WTC11 (cell line): Measurements from ENCODE around the gene TSLP. TPM values are rescaled to one million over a fixed set of nuclear protein-coding genes. Genes with fewer than 3 reads are reported as not detected.

Source experiments
- ATAC-seq: fragments of 200-7000 bp; cut with Tn5 transposase; 2 replicates; pipeline ENCODE4 v1.10.0; 2021; ENCODE audit warnings: mild to moderate bottlenecking, moderate library complexity
- CTCF ChIA-PET: fragments of 300-600 bp; sonication (Branson Sonifier 250); formaldehyde crosslinking; loops from one replicate; lab custom pipeline; 2021; ENCODE audit warnings: antibody characterized with exemption; lab: Charles Lee
- POLR2A ChIA-PET: fragments of 350-600 bp; sonication (Branson Sonifier 250); formaldehyde crosslinking; loops from one replicate; lab custom pipeline; 2021; ENCODE audit warnings: antibody characterized with exemption; lab: Charles Lee
- DNase-seq: peaks from one replicate; pipeline ENCODE4 v3.0.0; 2021; ENCODE audit warnings: low spot score
- H3K27ac Mint-ChIP-seq: 2 replicates; pipeline ENCODE4 v1.8.0; 2021; ENCODE audit warnings: mixed read lengths
- H3K27me3 Mint-ChIP-seq: 2 replicates; pipeline ENCODE4 v1.8.0; 2021; ENCODE audit warnings: low read depth, mild to moderate bottlenecking, moderate library complexity, mixed read lengths
- H3K36me3 Mint-ChIP-seq: 2 replicates; pipeline ENCODE4 v1.8.0; 2021; ENCODE audit warnings: mixed read lengths
- H3K4me1 Mint-ChIP-seq: 2 replicates; pipeline ENCODE4 v1.8.0; 2022; ENCODE audit warnings: mixed read lengths
- H3K4me3 Mint-ChIP-seq: 2 replicates; pipeline ENCODE4 v1.8.0; 2021; ENCODE audit warnings: mild to moderate bottlenecking, moderate library complexity, mixed read lengths
- H3K9me3 Mint-ChIP-seq: 2 replicates; pipeline ENCODE4 v1.8.0; 2021; ENCODE audit warnings: mixed read lengths
- CREM ChIP-seq: sonication (generic); formaldehyde crosslinking; IDR thresholded peaks from 2 replicates; pipeline ENCODE4 v1.8.1; 2022; ENCODE audit warnings: mild to moderate bottlenecking, missing genetic modification reagents, moderate library complexity
- ELF4 ChIP-seq: sonication (generic); formaldehyde crosslinking; IDR thresholded peaks from 2 replicates; pipeline ENCODE4 v1.8.1; 2022; ENCODE audit warnings: low read depth, mild to moderate bottlenecking, moderate library complexity, missing genetic modification reagents
- ESRRA ChIP-seq: sonication (generic); formaldehyde crosslinking; IDR thresholded peaks from 2 replicates; pipeline ENCODE4 v1.8.1; 2022; ENCODE audit warnings: mild to moderate bottlenecking, missing genetic modification reagents, borderline replicate concordance
- FOXK1 ChIP-seq: sonication (generic); formaldehyde crosslinking; IDR thresholded peaks from 2 replicates; pipeline ENCODE4 v1.8.0; 2022; ENCODE audit warnings: mild to moderate bottlenecking, moderate library complexity, missing genetic modification reagents
- FOXP1 ChIP-seq: sonication (generic); formaldehyde crosslinking; IDR thresholded peaks from 2 replicates; pipeline ENCODE4 v1.8.0; 2022; ENCODE audit warnings: missing genetic modification reagents, mild to moderate bottlenecking, moderate library complexity, borderline replicate concordance
- NFATC4 ChIP-seq: fragments of 250-450 bp; sonication (Bioruptor Pico); IDR thresholded peaks from 2 replicates; pipeline ENCODE4 v1.9.0; 2021; ENCODE audit warnings: mild to moderate bottlenecking
- PRRX2 ChIP-seq: fragments of 250-450 bp; sonication (Bioruptor Pico); IDR thresholded peaks from 2 replicates; pipeline ENCODE4 v1.8.0; 2021; ENCODE audit warnings: mild to moderate bottlenecking
- SMAD4 ChIP-seq: sonication (generic); formaldehyde crosslinking; IDR thresholded peaks from 2 replicates; pipeline ENCODE4 v1.8.0; 2022; ENCODE audit warnings: mild to moderate bottlenecking, missing genetic modification reagents
- SOX15 ChIP-seq: fragments of 250-450 bp; sonication (Bioruptor Pico); IDR thresholded peaks from 2 replicates; pipeline ENCODE4 v1.9.0; 2021; ENCODE audit warnings: mild to moderate bottlenecking
- TP53 ChIP-seq: sonication (generic); formaldehyde crosslinking; IDR thresholded peaks from 2 replicates; pipeline ENCODE4 v1.8.1; 2023; ENCODE audit warnings: mild to moderate bottlenecking, missing genetic modification reagents
- ZNF138 ChIP-seq: sonication (generic); formaldehyde crosslinking; conservative IDR thresholded peaks from 2 replicates; pipeline ENCODE4 v1.8.1; 2022; ENCODE audit warnings: mild to moderate bottlenecking, moderate library complexity, missing genetic modification reagents
- ZNF263 ChIP-seq: sonication (generic); formaldehyde crosslinking; IDR thresholded peaks from 2 replicates; pipeline ENCODE4 v1.8.1; 2022; ENCODE audit warnings: low read depth, mild to moderate bottlenecking, moderate library complexity, missing genetic modification reagents
- total RNA-seq: library from RNA; stranded (reverse); gene quantifications from 3 replicates; pipeline ENCODE4 v1.2.3, GENCODE V29; 2021
- TF ChIP-seq, protein P1 (sequence below): sonication (generic); formaldehyde crosslinking; IDR thresholded peaks from 2 replicates; pipeline ENCODE4 v1.8.1; 2022; ENCODE audit warnings: missing genetic modification reagents, borderline replicate concordance
- TF ChIP-seq, protein P2 (sequence below): sonication (generic); formaldehyde crosslinking; IDR thresholded peaks from 2 replicates; pipeline ENCODE4 v1.8.0; 2022; ENCODE audit warnings: mild to moderate bottlenecking, missing genetic modification reagents
- TF ChIP-seq, protein P3 (sequence below): sonication (generic); formaldehyde crosslinking; IDR thresholded peaks from 2 replicates; pipeline ENCODE4 v1.8.0; 2022; ENCODE audit warnings: missing genetic modification reagents
- TF ChIP-seq, protein P4 (sequence below): sonication (generic); formaldehyde crosslinking; IDR thresholded peaks from 2 replicates; pipeline ENCODE4 v1.8.1; 2023; ENCODE audit warnings: mild to moderate bottlenecking, moderate library complexity, missing genetic modification reagents
- TF ChIP-seq, protein P5 (sequence below): sonication (generic); formaldehyde crosslinking; IDR thresholded peaks from 2 replicates; pipeline ENCODE4 v1.8.1; 2022; ENCODE audit warnings: low read depth, mild to moderate bottlenecking, moderate library complexity, missing genetic modification reagents, borderline replicate concordance
- TF ChIP-seq, protein P6 (sequence below): sonication (generic); formaldehyde crosslinking; IDR thresholded peaks from 2 replicates; pipeline ENCODE4 v1.8.0; 2022; ENCODE audit warnings: mild to moderate bottlenecking, missing genetic modification reagents

The TSLP gene
- total RNA-seq, 1 experiment from 2014 or later: 0.87 TPM

DNA sequence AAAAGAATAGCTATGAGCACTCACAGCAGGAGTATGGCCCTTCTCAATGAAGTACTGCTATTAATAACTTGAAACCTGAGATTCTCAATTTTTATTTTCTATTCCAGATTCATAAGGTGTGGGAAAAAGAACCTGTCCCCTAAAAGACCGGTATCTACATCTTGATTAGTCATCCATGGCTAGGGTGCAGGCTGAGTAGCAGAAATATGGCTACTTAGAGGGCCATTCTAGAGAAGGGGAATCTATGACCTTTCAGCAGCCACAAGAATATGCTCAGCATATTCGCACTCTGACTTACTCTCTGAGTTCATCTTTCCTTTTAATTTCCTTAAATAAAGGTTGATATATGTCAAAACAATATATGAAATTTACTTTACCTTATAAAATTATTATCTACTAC is 48.3 kb downstream of the TSLP start:
- no peaks in the 10 kb centered on the region for H3K9me3 Mint-ChIP-seq
- H3K27me3 Mint-ChIP-seq: no peaks in the 10 kb centered on the region
- ChIA-PET POLR2A (no interaction called here), CTCF (no interaction called here)
- ATAC-seq: no peak
- H3K4me3 Mint-ChIP-seq: no peak overlapping the region
- peaks cover 47% of the 10 kb centered on the region for H3K4me1 Mint-ChIP-seq
- peaks cover 42% of the 10 kb centered on the region for H3K36me3 Mint-ChIP-seq
- no peak for TF ChIP-seq SMAD4 (CRISPR knock-in tag)
- TF ChIP-seq ZNF263 (CRISPR knock-in tag): no peak
- no peak for TF ChIP-seq NFATC4 (CRISPR knock-in tag)
- TF ChIP-seq, all 79 proteins: peak for 0
- no peak overlapping the region for H3K27ac Mint-ChIP-seq
- DNase-seq: no peak

DNA sequence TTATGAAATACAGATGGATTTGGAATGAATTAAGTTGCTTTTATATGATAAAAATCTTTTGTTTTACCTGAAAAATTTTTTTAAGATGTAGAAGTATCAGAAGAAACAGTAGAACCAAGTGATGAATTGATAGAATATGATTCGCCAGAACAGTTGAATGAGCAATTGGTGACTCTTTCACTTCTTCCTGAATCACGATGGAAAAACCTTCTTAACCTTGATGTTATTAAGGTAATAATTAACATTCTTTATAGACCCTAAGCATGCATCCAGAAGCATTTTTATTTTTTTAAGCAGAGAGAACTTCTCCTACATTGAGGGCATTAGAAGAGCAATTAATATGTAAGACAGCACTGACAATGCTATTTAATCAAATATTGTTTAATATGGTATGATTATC is 49.4 kb downstream of the TSLP start:
- peaks cover 38% of the 10 kb centered on the region for H3K4me1 Mint-ChIP-seq
- ChIA-PET POLR2A (no interaction called here), CTCF (no interaction called here)
- no peak overlapping the region for H3K27ac Mint-ChIP-seq
- no peak overlapping the region for H3K4me3 Mint-ChIP-seq
- H3K9me3 Mint-ChIP-seq: no peaks in the 10 kb centered on the region
- TF ChIP-seq, protein P1, sequence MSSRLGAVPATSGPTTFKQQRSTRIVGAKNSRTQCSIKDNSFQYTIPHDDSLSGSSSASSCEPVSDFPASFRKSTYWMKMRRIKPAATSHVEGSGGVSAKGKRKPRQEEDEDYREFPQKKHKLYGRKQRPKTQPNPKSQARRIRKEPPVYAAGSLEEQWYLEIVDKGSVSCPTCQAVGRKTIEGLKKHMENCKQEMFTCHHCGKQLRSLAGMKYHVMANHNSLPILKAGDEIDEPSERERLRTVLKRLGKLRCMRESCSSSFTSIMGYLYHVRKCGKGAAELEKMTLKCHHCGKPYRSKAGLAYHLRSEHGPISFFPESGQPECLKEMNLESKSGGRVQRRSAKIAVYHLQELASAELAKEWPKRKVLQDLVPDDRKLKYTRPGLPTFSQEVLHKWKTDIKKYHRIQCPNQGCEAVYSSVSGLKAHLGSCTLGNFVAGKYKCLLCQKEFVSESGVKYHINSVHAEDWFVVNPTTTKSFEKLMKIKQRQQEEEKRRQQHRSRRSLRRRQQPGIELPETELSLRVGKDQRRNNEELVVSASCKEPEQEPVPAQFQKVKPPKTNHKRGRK (CRISPR knock-in tag): no peak
- TF ChIP-seq, protein P2, sequence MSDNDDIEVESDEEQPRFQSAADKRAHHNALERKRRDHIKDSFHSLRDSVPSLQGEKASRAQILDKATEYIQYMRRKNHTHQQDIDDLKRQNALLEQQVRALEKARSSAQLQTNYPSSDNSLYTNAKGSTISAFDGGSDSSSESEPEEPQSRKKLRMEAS (CRISPR knock-in tag): no peak
- peaks cover 42% of the 10 kb centered on the region for H3K36me3 Mint-ChIP-seq
- H3K27me3 Mint-ChIP-seq: no peaks in the 10 kb centered on the region
- ATAC-seq (no peak), DNase-seq (no peak)

DNA sequence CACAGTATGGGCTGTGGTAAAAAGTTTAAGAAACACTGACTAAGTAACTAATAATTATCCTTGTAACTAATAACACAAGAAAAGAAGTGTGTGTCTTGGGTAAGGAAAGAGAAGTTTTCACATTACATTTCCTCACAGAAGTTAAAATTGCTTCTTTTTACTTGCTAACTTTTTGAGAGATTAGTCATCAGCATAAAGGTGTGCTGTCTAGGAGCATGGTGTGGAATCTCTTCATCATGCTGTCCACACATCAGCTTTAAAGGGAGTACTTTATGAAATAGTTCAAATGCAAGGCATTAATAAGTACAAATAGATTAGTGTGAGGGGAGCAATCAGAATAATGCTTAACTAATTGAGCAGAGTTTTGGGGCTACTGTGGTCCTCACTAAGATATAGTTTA is 50.4 kb downstream of the TSLP start:
- Mint-ChIP-seq H3K27me3 (no peaks in the 10 kb centered on the region), H3K4me1 (peaks cover 35% of the 10 kb centered on the region), H3K36me3 (peaks cover 52% of the 10 kb centered on the region), H3K4me3 (no peak overlapping the region), H3K27ac (peak overlapping the region; percentile 34; the same call in 1 of the 2 replicates), H3K9me3 (no peaks in the 10 kb centered on the region)
- DNase-seq (no peak), ATAC-seq (no peak)
- ChIA-PET POLR2A (no interaction called here), CTCF (no interaction called here)
- no peak for TF ChIP-seq SOX15 (CRISPR knock-in tag)
- TF ChIP-seq ESRRA (CRISPR knock-in tag): no peak
- TF ChIP-seq, protein P3, sequence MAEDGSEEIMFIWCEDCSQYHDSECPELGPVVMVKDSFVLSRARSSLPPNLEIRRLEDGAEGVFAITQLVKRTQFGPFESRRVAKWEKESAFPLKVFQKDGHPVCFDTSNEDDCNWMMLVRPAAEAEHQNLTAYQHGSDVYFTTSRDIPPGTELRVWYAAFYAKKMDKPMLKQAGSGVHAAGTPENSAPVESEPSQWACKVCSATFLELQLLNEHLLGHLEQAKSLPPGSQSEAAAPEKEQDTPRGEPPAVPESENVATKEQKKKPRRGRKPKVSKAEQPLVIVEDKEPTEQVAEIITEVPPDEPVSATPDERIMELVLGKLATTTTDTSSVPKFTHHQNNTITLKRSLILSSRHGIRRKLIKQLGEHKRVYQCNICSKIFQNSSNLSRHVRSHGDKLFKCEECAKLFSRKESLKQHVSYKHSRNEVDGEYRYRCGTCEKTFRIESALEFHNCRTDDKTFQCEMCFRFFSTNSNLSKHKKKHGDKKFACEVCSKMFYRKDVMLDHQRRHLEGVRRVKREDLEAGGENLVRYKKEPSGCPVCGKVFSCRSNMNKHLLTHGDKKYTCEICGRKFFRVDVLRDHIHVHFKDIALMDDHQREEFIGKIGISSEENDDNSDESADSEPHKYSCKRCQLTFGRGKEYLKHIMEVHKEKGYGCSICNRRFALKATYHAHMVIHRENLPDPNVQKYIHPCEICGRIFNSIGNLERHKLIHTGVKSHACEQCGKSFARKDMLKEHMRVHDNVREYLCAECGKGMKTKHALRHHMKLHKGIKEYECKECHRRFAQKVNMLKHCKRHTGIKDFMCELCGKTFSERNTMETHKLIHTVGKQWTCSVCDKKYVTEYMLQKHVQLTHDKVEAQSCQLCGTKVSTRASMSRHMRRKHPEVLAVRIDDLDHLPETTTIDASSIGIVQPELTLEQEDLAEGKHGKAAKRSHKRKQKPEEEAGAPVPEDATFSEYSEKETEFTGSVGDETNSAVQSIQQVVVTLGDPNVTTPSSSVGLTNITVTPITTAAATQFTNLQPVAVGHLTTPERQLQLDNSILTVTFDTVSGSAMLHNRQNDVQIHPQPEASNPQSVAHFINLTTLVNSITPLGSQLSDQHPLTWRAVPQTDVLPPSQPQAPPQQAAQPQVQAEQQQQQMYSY (CRISPR knock-in tag): no peak

DNA sequence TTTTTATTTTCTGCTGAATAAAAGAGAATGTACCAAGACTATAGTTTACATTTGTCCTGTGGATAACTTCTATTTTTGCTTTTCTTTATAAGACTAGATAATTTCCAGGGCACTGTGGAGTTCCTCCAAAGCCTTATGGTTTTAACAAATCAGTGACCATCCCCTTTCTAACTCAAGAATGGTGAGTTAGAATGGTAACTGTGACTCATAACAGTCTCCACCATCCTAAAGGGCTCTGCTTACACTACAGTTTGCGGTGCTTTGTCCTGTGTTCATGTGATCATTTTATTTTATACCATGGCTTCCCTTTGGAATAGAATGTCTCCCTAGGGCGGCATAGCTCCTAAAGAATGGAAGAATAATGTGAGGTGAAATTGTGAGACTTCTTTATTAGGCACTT is 50.9 kb downstream of the TSLP start:
- Mint-ChIP-seq H3K4me3 (no peak overlapping the region), H3K27ac (peak overlapping the region; percentile 63; the same call in 1 of the 2 replicates), H3K36me3 (peaks cover 55% of the 10 kb centered on the region), H3K4me1 (peaks cover 36% of the 10 kb centered on the region), H3K27me3 (no peaks in the 10 kb centered on the region)
- ATAC-seq: no peak
- POLR2A ChIA-PET: no interaction called here
- no peak for DNase-seq
- TF ChIP-seq FOXK1: no peak
- TF ChIP-seq, protein P4, sequence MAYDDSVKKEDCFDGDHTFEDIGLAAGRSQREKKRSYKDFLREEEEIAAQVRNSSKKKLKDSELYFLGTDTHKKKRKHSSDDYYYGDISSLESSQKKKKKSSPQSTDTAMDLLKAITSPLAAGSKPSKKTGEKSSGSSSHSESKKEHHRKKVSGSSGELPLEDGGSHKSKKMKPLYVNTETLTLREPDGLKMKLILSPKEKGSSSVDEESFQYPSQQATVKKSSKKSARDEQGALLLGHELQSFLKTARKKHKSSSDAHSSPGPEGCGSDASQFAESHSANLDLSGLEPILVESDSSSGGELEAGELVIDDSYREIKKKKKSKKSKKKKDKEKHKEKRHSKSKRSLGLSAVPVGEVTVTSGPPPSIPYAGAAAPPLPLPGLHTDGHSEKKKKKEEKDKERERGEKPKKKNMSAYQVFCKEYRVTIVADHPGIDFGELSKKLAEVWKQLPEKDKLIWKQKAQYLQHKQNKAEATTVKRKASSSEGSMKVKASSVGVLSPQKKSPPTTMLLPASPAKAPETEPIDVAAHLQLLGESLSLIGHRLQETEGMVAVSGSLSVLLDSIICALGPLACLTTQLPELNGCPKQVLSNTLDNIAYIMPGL (CRISPR knock-in tag): no peak
- no peak for TF ChIP-seq ELF4 (CRISPR knock-in tag)
- no peak for TF ChIP-seq FOXP1 (CRISPR knock-in tag)
- TF ChIP-seq, protein P5, sequence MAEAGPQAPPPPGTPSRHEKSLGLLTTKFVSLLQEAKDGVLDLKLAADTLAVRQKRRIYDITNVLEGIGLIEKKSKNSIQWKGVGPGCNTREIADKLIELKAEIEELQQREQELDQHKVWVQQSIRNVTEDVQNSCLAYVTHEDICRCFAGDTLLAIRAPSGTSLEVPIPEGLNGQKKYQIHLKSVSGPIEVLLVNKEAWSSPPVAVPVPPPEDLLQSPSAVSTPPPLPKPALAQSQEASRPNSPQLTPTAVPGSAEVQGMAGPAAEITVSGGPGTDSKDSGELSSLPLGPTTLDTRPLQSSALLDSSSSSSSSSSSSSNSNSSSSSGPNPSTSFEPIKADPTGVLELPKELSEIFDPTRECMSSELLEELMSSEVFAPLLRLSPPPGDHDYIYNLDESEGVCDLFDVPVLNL (CRISPR knock-in tag): no peak
- no peak for TF ChIP-seq PRRX2
- TF ChIP-seq TP53: no peak
- TF ChIP-seq ZNF138 (CRISPR knock-in tag): no peak
- no peak for TF ChIP-seq CREM (CRISPR knock-in tag)
- TF ChIP-seq, protein P6, sequence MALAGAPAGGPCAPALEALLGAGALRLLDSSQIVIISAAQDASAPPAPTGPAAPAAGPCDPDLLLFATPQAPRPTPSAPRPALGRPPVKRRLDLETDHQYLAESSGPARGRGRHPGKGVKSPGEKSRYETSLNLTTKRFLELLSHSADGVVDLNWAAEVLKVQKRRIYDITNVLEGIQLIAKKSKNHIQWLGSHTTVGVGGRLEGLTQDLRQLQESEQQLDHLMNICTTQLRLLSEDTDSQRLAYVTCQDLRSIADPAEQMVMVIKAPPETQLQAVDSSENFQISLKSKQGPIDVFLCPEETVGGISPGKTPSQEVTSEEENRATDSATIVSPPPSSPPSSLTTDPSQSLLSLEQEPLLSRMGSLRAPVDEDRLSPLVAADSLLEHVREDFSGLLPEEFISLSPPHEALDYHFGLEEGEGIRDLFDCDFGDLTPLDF: no peak
- TF ChIP-seq ZNF263 (CRISPR knock-in tag): no peak
- TF ChIP-seq, all 79 proteins: peak for 0
- CTCF ChIA-PET: no interaction called here
- no peaks in the 10 kb centered on the region for H3K9me3 Mint-ChIP-seq
